Muscle of back (tissue), 13 donors: ENCODE measurements around the gene TGIF2LX. TPM values are rescaled to one million over a fixed set of nuclear protein-coding genes. Genes with fewer than 3 reads are reported as not detected.
"Not testable (repeated sequence)": the region's sequence is repeated elsewhere in the genome, so short reads cannot be mapped to it uniquely, and the experiment has no call there.

ENCODE experiments used
- DNase-seq, 3 donors: peaks; one replicate each; pipeline versions ENCODE4 v3.0.0 to v3.0.0-alpha.2; 2013
- long read RNA-seq, 9 donors: transcript quantifications; one replicate each; lab custom pipeline, GENCODE V29; 2026
- polyA plus RNA-seq, 10 donors: library from polyadenylated mRNA; unstranded; fragments of 120-200 nt; gene quantifications; one replicate each; pipeline ENCODE4 v1.2.1, GENCODE V29; 2013; ENCODE audit not compliant: insufficient read length in 10 of 10

The TGIF2LX gene
- polyA plus RNA-seq: not detected
- long read RNA-seq, donor 1: 0 reads
- long read RNA-seq, donor 2: 0 reads
- long read RNA-seq, donor 3, partial matches to known transcripts: 0 of 1 reads
- long read RNA-seq, donor 3, other reads (novel, unspliced or antisense): 0 of 1 reads
- long read RNA-seq, donor 4: 0 reads
- long read RNA-seq, donor 5: 0 reads
- long read RNA-seq, donor 6: 0 reads
- long read RNA-seq, donor 7: 0 reads
- long read RNA-seq, donor 8: 0 reads
- long read RNA-seq, donor 9: 0 reads

- not testable (repeated sequence) for DNase-seq
These were observed at the start of gene TGIF2LX for GRCh38 chrX:89921665-89922064. TSS of gene TGIF2LX (plus strand) at chrX:89921908. CDS start at chrX:89922086, 178 bp downstream.

- DNase-seq: not testable (repeated sequence)
These were observed 728 bp downstream of the TGIF2LX start for GRCh38 chrX:89922338-89922934.

GRCh38 chrX:89943077-89943476 lies 21.4 kb downstream of the TGIF2LX start:
- DNase-seq: not testable (repeated sequence)

GRCh38 chrX:89965588-89965987 lies 43.9 kb downstream of the TGIF2LX start:
- DNase-seq: not testable (repeated sequence)
